Peyer's patch (tissue), 4 donors: ENCODE measurements around the gene PWWP2B. TPM values are rescaled to one million over a fixed set of nuclear protein-coding genes. Genes with fewer than 3 reads are reported as not detected.

Experiments used
- DNase-seq, 3 donors: peaks; one replicate each; pipeline ENCODE4 v3.0.0-alpha.2; 2017 to 2019
- H3K27ac ChIP-seq, 4 donors: fragments of 200-600 bp; sonication (generic); one replicate each; pipeline ENCODE4 v1.5.1; 2016 to 2019
- H3K27me3 ChIP-seq, 2 donors: fragments of 200-600 bp; sonication (generic); one replicate each; pipeline ENCODE4 v1.5.1; 2019
- H3K36me3 ChIP-seq, 3 donors: fragments of 200-600 bp; sonication (generic); one replicate each; pipeline ENCODE4 v1.5.1; 2016 to 2019
- H3K4me1 ChIP-seq, 4 donors: fragments of 200-600 bp; sonication (generic); one replicate each; pipeline ENCODE4 v1.5.1; 2016 to 2019
- H3K4me3 ChIP-seq, 4 donors: fragments of 200-600 bp; sonication (generic); 1 replicate in 3 of 4; 2 replicates in 1 of 4; pipeline ENCODE4 v1.5.1; 2016 to 2019; ENCODE audit warnings: mild to moderate bottlenecking in 1 of 4
- H3K9me3 ChIP-seq, 4 donors: fragments of 200-600 bp; sonication (generic); one replicate each; pipeline ENCODE4 v1.5.1; 2016 to 2019; ENCODE audit warnings: mild to moderate bottlenecking in 1 of 4
- POLR2A ChIP-seq, 2 donors: fragments of 450-650 bp; IDR thresholded peaks; one replicate each; pipeline ENCODE4 v1.5.1; 2017; ENCODE audit warnings: antibody characterized with exemption in 2 of 2, mild to moderate bottlenecking in 2 of 2, moderate library complexity in 2 of 2
- total RNA-seq, 4 donors: library from RNA; depleted of rRNA; stranded (reverse); fragments of >200 nt; gene quantifications; one replicate each; pipeline ENCODE4 v1.1.0, GENCODE V29; 2016
- TF ChIP-seq, protein P1 (sequence below), 6 experiments: fragments of 450-650 bp in 4 of 6; fragments of 200-600 bp in 2 of 6; sonication (generic) in 1 of 6; IDR thresholded peaks; one replicate each; pipeline ENCODE4 v1.5.1; 2017 to 2019; ENCODE audit warnings: antibody characterized with exemption in 6 of 6, mild to moderate bottlenecking in 3 of 6, moderate library complexity in 1 of 6

The PWWP2B gene
- total RNA-seq, 4 donors from 2014 or later = 11.4 to 19.2 (median 15.1) TPM

DNA sequence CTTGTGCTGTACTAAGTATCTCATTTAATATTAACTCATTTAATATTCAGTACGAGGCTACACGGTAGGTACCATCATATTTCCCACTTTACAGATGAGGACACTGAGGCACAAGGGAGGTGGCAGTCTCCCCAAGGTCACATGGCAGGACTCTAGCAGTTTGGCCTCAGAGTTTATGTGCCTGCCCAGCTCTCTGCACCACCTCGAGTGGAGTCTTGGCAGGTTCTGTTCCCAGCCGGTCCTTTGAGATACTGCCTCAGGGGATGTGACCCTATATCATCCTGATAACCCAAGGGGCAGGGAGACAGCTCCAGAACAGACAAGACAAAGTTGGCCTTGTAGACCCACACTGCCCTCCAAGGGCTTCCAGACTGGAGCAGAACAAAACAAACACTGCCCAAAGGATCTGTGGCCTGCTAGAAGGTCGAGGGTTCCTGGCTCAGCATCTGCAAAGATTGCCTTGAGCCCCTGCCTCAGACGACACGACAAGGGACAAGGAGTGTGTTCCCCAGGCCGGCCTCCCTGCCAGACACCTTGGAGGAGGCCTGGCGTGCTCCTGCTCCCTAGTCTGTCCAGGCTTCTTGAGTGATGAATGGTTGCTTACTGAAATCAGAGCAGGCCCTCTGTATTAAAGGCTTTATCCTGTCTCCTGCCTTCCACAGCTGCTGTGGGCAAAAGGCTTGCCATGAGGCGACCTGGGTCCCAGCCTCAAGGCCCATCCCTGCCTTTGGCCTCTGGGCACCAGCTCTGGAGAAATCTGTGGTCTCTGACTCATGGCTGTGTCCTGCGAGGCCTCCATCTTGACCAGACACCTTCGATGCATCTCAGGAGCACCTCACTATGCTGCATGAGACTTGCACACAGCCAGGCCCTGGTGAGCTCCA, 3.9 kb upstream of the PWWP2B start:
- Histone ChIP-seq H3K9me3 (no peaks in the 10 kb centered on the region), H3K27me3 (no peaks in the 10 kb centered on the region), H3K27ac (peak overlapping the region in 1 of 4 donors; percentile 38), H3K4me3 (no peak overlapping the region), H3K36me3 (no peaks in the 10 kb centered on the region), H3K4me1 (peaks cover 0 to 35% (median 17%) of the 10 kb centered on the region in 4 donors)
- DNase-seq = peak in 2 of 3 donors; percentile 31 to 44
- TF ChIP-seq POLR2A (IDR thresholded peaks at IDR 0.05) = no peak
- TF ChIP-seq, protein P1, sequence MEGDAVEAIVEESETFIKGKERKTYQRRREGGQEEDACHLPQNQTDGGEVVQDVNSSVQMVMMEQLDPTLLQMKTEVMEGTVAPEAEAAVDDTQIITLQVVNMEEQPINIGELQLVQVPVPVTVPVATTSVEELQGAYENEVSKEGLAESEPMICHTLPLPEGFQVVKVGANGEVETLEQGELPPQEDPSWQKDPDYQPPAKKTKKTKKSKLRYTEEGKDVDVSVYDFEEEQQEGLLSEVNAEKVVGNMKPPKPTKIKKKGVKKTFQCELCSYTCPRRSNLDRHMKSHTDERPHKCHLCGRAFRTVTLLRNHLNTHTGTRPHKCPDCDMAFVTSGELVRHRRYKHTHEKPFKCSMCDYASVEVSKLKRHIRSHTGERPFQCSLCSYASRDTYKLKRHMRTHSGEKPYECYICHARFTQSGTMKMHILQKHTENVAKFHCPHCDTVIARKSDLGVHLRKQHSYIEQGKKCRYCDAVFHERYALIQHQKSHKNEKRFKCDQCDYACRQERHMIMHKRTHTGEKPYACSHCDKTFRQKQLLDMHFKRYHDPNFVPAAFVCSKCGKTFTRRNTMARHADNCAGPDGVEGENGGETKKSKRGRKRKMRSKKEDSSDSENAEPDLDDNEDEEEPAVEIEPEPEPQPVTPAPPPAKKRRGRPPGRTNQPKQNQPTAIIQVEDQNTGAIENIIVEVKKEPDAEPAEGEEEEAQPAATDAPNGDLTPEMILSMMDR (IDR thresholded peaks at IDR 0.05) = no peak

DNA sequence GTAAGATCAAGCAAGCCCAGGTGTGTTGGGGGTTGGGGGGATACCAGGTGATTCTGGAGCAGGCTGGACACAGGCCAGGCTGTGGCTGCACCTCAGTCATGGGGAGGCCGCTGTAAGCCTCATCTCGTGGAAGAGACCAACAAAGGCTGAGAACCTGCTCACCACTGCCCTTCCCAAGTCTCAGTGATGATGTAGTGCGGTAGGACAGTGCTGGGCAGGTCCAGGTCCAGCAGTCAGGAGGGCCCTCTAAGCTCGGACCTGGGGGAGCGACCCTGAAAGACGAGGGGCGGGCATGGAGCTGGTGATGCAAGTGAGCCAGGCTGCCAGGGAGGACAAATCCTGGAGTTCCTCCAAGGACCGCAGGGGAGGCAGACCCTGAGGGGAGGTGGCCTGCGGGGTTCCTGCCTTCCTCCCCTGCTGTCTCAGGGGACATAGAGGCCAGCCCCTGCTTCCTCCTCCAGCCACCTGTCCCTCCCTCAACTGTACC, 3.3 kb upstream of the PWWP2B start:
- H3K4me1 ChIP-seq = peaks cover 0 to 41% (median 24%) of the 10 kb centered on the region in 4 donors
- H3K36me3 ChIP-seq = no peaks in the 10 kb centered on the region
- DNase-seq = no peak
- H3K27me3 ChIP-seq = no peaks in the 10 kb centered on the region
- H3K4me3 ChIP-seq = no peak overlapping the region
- H3K9me3 ChIP-seq = no peaks in the 10 kb centered on the region
- no peak for TF ChIP-seq POLR2A (IDR thresholded peaks at IDR 0.05)
- TF ChIP-seq, protein P1 (IDR thresholded peaks at IDR 0.05) = no peak
- H3K27ac ChIP-seq = peak overlapping the region in 1 of 4 donors; percentile 38

DNA sequence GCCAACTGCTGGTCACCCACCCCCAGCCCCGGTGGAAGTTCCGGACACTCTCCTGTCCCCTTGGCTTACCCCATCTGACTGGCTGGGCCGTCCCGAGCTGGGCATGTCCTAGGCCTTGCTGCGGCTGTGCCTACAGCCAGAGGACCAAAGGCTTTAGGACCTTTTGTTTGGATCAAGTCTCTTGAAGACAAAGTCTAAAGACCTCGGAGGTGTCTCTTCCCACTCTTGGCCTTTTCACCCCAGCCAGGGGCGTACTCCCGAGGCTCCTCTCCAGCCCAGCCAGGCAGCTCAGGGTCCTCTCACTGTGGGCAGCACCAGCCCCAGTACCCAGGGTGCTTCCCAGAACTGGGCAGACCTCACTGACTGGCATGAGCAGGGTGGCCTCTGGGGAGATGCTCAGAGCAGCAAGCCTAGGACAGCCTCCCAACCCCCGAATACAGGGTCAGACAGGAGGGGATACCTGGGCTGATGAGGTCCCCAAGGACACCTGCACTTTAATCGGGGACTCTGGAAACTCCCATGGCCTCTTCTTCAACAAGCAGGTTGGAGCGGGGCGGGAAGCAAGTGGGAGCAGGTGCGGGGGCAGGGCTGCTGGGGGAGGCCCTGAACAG, 2.7 kb upstream of the PWWP2B start:
- peak overlapping the region in 1 of 4 donors; percentile 95 for H3K27ac ChIP-seq

DNA sequence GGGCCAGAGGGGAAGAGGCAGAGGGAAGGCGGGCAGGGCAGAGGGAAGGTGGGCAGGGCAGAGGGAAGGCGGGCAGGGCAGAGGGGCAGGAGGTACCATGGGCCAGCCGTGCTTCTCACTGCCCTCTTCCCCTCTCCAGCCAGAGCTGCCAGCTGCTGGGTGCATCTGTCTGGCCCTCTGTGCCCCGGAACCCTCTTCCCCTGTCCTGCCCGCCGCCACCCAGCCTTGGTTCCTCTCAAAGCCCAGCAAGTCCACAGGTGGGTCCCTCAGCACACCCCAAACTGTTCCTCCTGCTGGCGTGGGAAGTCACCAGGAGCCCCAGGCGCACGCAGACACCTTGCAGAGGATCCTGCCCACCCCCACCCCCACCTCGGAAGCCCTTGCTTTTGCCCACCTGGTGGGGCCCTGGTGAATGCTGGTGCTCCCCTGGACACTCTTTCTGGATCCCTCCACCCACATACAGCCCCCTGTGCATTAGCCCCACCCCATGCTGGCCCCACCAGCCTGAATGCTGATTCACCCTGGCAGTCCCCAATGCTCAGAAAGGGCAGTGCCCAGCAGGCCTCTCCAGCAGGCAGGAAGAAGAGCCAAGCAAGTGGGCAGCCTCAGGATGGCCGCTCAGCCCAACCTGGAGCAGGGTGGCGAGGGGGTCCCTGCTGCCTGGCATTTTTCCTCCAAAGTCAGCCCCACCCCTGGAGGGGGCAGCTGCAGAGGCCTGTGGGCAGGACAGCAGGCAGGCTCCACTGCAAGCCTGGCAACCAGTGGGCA, 1.9 kb upstream of the PWWP2B start:
- Histone ChIP-seq H3K27me3 (no peaks in the 10 kb centered on the region), H3K4me1 (peaks cover 0 to 41% (median 26%) of the 10 kb centered on the region in 4 donors), H3K9me3 (no peaks in the 10 kb centered on the region), H3K36me3 (no peaks in the 10 kb centered on the region), H3K27ac (peak overlapping the region; percentile 95 to 99 (median 96)), H3K4me3 (peak overlapping the region in 2 of 4 donors; percentile 90 to 93)
- DNase-seq = peak in 1 of 3 donors; percentile 53
- no peak for TF ChIP-seq POLR2A (IDR thresholded peaks at IDR 0.05)
- TF ChIP-seq, protein P1 (IDR thresholded peaks at IDR 0.05) = no peak

More for the DNA sequence above, 2.7 kb upstream of the PWWP2B start:
- no peaks in the 10 kb centered on the region for H3K27me3 ChIP-seq
- H3K36me3 ChIP-seq = no peaks in the 10 kb centered on the region
- peaks cover 0 to 44% (median 25%) of the 10 kb centered on the region in 4 donors for H3K4me1 ChIP-seq
- TF ChIP-seq POLR2A (IDR thresholded peaks at IDR 0.05) = no peak
- TF ChIP-seq, protein P1 (IDR thresholded peaks at IDR 0.05) = no peak
- H3K9me3 ChIP-seq = no peaks in the 10 kb centered on the region
- peak in 1 of 3 donors; percentile 47 for DNase-seq
- no peak overlapping the region for H3K4me3 ChIP-seq
